Measurements from ENCODE around the gene ITGB1BP1.

ITGB1BP1 gene

DNA sequence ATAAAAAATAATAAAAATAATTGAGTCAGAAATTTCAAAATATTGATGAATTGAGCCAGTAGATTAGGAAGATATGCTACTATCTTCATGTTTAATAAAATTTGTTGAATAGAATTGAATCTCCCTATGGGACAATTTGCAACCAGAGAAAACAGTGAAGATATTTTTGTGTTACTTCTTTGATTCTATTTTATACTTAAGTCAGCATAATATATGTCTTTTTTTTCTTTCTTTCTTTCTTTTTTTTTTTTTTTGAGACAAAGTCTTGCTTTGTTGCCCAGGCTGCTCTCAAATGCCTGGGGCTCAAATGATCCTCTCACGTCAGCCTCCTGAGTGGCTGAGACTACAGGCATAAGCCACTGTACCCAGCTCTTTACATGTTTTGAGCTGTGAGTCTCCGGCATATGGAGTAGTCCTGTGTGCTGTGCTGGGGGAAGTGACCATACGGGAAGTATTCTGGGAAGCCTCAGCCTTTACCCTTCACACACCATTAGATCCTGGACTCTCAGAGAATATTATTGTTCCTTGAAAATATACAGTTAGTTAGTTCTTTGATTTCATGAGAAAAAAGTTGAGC, 37.2 kb upstream of the ITGB1BP1 start:
- no peak overlapping the region for H3K27ac ChIP-seq
- no peaks in the 10 kb centered on the region for H3K9me3 ChIP-seq (ENCODE audit: severe bottlenecking)
- DNase-seq = no peak
- peaks cover 61% of the 10 kb centered on the region for H3K36me3 ChIP-seq
- no peaks in the 10 kb centered on the region for H3K27me3 ChIP-seq (ENCODE audit: insufficient read depth, low read depth, severe bottlenecking)
- H3K4me3 ChIP-seq (ENCODE audit: low read depth, low read length) = no peak overlapping the region
- TF ChIP-seq, protein P1, sequence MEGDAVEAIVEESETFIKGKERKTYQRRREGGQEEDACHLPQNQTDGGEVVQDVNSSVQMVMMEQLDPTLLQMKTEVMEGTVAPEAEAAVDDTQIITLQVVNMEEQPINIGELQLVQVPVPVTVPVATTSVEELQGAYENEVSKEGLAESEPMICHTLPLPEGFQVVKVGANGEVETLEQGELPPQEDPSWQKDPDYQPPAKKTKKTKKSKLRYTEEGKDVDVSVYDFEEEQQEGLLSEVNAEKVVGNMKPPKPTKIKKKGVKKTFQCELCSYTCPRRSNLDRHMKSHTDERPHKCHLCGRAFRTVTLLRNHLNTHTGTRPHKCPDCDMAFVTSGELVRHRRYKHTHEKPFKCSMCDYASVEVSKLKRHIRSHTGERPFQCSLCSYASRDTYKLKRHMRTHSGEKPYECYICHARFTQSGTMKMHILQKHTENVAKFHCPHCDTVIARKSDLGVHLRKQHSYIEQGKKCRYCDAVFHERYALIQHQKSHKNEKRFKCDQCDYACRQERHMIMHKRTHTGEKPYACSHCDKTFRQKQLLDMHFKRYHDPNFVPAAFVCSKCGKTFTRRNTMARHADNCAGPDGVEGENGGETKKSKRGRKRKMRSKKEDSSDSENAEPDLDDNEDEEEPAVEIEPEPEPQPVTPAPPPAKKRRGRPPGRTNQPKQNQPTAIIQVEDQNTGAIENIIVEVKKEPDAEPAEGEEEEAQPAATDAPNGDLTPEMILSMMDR (IDR thresholded peaks at IDR 0.05; ENCODE audit: low read depth, low read length) = no peak

DNA sequence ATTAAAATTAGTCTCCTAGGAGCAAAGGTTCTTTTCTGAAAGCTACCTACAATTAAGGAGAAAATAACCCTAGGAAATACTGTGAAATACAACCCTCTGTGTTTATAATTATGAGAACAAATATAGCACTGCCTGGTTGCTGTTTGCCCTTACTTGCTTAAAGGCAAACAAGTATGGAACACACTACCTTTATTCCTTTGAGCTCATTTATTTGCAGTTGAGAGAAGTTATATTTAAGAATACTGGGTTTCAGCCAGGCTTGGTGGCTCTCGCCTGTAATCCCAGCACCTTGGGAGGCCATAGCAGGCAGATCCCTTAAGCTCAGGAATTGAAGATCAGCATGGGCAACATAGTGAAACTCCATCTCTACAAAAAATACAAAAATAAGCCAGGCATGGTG, 27.9 kb upstream of the ITGB1BP1 start:
- Histone ChIP-seq H3K36me3 (peaks cover 85% of the 10 kb centered on the region), H3K4me3 (ENCODE audit: low read depth, low read length) (no peak overlapping the region), H3K27ac (no peak overlapping the region), H3K27me3 (ENCODE audit: insufficient read depth, low read depth, severe bottlenecking) (no peaks in the 10 kb centered on the region), H3K9me3 (ENCODE audit: severe bottlenecking) (no peaks in the 10 kb centered on the region)
- DNase-seq = no peak
- TF ChIP-seq, protein P1 (IDR thresholded peaks at IDR 0.05; ENCODE audit: low read depth, low read length) = no peak

DNA sequence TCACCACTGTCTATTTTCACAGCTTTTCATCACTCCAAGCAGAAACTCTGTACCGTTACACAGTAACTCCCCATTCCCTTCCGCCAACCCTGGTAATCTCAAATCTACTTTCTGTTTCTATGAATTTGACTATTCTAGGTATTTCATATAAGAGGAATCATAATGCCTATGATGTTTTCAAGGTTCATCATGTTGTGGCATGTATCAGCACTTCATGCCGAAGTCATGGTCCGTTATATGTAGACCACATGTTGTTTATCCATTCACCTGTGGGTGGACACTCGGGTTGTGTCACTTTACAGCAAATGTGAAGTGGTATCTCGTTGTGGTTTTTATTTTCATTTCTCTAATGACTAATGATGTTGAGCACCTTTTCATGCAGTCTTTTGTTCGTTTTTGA, 21.8 kb upstream of the ITGB1BP1 start:
- H3K9me3 ChIP-seq (ENCODE audit: severe bottlenecking) = no peaks in the 10 kb centered on the region
- no peak overlapping the region for H3K27ac ChIP-seq
- H3K4me3 ChIP-seq (ENCODE audit: low read depth, low read length) = no peak overlapping the region
- peaks cover 91% of the 10 kb centered on the region for H3K36me3 ChIP-seq
- TF ChIP-seq, protein P1 (IDR thresholded peaks at IDR 0.05; ENCODE audit: low read depth, low read length) = no peak
- no peak for DNase-seq
- H3K27me3 ChIP-seq (ENCODE audit: insufficient read depth, low read depth, severe bottlenecking) = no peaks in the 10 kb centered on the region

DNA sequence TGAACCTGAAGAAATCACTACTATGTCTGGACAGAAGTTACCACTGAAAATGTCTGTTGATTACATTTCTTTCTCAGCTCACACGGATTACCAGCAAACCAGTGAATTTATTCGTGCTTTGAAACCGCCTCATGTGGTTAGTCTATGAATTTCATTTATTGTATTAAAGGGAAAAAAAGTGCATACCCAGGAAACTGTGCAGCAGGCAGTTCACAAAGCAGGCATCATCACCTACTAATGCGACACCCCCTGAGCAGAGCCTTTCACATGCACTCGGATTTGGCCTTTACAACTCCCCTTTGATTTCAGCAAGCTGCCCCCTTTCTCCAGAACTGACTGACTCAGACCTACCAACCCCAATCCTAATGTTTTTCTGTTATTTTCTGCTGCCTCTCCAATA, 20.2 kb upstream of the ITGB1BP1 start:
- H3K27me3 ChIP-seq (ENCODE audit: insufficient read depth, low read depth, severe bottlenecking) = no peaks in the 10 kb centered on the region
- no peaks in the 10 kb centered on the region for H3K9me3 ChIP-seq (ENCODE audit: severe bottlenecking)
- no peak overlapping the region for H3K27ac ChIP-seq
- DNase-seq = no peak
- no peak overlapping the region for H3K4me3 ChIP-seq (ENCODE audit: low read depth, low read length)
- H3K36me3 ChIP-seq = peaks cover 89% of the 10 kb centered on the region
- TF ChIP-seq, protein P1 (IDR thresholded peaks at IDR 0.05; ENCODE audit: low read depth, low read length) = no peak

DNA sequence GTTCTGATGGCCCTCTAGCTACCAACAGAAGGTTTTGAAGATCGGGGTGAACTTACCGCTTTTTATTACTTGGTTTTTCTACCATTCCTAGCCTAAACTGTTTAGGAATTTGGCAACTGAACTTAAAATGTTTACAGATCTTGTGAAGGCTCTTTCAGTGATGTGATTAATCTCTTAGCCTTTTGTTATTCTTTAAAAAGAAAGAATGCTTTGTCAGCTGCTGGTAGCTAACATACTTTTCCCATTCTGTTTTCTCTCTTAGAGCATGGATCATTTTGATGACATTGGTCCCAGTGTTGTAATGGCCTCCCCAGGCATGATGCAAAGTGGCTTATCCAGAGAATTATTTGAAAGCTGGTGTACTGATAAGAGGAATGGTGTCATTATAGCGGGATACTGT, 18.2 kb upstream of the ITGB1BP1 start:
- H3K36me3 ChIP-seq = peaks cover 87% of the 10 kb centered on the region
- no peak for DNase-seq
- no peaks in the 10 kb centered on the region for H3K9me3 ChIP-seq (ENCODE audit: severe bottlenecking)
- TF ChIP-seq, protein P1 (IDR thresholded peaks at IDR 0.05; ENCODE audit: low read depth, low read length) = no peak
- no peak overlapping the region for H3K27ac ChIP-seq
- no peaks in the 10 kb centered on the region for H3K27me3 ChIP-seq (ENCODE audit: insufficient read depth, low read depth, severe bottlenecking)
- H3K4me3 ChIP-seq (ENCODE audit: low read depth, low read length) = no peak overlapping the region

DNA sequence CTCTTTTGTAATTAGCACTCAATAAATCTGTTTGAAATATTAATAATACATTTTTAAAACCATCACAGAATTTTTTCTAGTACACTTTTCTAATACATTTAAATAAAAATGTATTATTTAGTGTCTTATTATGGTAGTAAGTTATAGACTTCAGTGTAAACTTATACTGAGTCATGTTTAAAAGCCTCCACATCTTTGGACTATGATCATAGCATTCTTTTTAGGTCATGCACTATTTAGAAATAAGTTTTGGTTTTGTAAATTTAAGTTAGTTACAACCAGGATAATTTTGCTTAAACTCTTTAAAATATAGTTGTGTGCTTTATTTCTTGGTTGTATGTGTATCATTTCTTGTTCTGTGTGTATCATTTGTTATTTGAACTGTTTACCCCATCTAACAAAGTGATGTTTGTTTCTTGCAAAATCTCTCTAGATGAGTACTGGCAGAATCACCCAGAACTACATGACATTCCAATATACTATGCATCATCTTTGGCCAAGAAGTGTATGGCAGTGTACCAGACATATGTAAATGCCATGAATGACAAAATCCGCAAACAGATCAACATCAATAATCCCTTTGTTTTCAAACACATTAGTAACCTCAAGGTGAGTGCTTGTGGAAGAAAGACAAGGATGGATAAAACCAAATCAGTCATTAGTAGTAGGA, 16.9 kb upstream of the ITGB1BP1 start:
- no peak overlapping the region for H3K27ac ChIP-seq
- H3K9me3 ChIP-seq (ENCODE audit: severe bottlenecking) = no peaks in the 10 kb centered on the region
- no peak overlapping the region for H3K4me3 ChIP-seq (ENCODE audit: low read depth, low read length)
- TF ChIP-seq, protein P1 (IDR thresholded peaks at IDR 0.05; ENCODE audit: low read depth, low read length) = no peak
- H3K36me3 ChIP-seq = peaks cover 88% of the 10 kb centered on the region
- DNase-seq = no peak
- H3K27me3 ChIP-seq (ENCODE audit: insufficient read depth, low read depth, severe bottlenecking) = no peaks in the 10 kb centered on the region

All from WERI-Rb-1 (cell line).